HG02763 (cell line): ENCODE measurements around the gene PSD4.
A peak's percentile ranks its signal among the peaks of the same experiment; 100 is the strongest.

Experiments
- ATAC-seq: cut with Tn5 transposase; IDR thresholded peaks from one replicate; pipeline ENCODE4 v1.9.1; 2021; ENCODE audit warnings: mild to moderate bottlenecking, moderate library complexity; ENCODE audit not compliant: unreplicated experiment

Gene PSD4

DNA sequence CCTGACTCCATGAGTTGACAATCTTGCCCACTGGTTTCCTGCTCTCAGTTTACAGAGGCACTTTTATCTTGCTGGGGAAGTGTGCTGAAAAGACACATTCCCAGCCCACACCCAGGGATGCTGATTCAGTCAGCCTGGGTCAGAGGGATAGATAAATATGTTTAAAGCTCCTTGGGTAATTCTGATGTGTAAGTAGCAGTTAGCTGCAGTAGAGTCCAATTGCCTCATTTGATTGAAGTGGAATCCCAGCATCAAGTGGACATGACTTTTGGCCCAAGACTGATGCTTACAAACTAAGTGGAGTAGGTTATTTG, 29.4 kb downstream of the PSD4 start:
- no peak for ATAC-seq

DNA sequence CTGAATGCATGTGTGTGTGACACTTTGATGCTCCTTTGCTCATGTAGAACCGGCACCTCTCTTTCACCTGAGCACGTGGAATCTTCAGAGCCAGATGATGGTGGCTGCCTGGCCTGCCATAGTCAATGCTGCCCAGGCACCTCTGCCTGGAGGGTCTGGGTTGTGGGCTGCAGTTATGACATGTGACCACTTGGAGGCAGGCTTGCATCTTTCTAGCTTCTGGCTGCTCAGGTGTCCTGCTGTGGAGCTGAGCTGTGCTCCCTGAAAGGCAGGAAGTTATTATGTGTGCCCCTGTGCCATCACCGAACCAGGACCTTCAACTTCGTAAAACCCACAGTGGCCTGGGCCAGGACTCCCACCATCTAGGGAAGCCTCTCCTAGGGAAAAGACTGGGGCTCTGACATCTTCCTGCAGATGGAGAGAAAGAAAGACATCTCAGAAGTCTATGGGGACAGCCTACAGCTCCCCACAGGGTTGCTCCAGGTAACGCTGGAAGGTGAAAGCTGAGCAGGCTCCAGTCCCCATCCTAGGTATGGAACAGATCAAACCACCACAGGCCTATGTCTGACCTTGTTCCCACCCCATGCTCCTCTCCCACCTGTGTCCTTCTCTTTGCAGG, 30.2 kb downstream of the PSD4 start:
- ATAC-seq: peak; percentile 76

- ATAC-seq: no peak
Observed at GRCh38 chr2:113206251-113206650, 32.5 kb downstream of the PSD4 start.

DNA sequence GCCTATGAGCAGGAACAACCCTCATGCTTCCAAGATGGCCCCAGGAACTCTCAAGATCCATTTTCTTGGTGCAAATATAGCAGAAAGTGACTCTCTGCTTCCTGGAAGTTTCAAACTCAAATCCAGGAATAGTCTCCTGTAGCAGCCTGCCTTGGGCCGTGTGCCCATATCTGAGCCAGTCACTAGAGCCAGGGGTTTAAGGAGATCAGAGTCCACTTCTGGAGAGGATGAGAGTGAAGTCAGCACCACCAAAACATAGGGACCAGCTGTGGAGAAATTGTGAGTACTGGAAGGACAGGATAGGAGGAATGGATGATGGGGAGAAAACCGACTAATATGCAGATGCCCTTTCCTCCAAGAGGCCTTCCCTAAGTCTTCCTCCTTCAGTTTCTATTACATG, 33.2 kb downstream of the PSD4 start:
- no peak for ATAC-seq

DNA sequence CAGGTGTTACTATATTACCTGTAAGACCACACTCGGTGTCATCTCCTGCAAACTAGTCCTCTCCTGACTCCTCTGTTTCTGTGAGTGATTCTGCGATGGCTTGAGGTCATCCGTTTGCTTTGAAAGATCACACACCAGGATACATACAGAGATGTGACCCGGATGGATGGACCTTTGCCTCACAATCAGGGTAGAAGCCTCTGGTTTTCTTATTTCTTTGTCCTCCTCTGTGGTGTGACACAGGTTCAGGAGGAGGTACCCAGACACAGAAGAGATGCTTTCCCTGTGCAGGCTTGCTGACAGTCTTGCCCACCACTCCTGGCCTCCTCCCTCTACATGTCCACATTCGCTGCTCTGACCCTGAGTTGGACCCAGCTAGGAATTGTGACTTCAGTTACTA, 34.6 kb downstream of the PSD4 start:
- ATAC-seq: no peak

DNA sequence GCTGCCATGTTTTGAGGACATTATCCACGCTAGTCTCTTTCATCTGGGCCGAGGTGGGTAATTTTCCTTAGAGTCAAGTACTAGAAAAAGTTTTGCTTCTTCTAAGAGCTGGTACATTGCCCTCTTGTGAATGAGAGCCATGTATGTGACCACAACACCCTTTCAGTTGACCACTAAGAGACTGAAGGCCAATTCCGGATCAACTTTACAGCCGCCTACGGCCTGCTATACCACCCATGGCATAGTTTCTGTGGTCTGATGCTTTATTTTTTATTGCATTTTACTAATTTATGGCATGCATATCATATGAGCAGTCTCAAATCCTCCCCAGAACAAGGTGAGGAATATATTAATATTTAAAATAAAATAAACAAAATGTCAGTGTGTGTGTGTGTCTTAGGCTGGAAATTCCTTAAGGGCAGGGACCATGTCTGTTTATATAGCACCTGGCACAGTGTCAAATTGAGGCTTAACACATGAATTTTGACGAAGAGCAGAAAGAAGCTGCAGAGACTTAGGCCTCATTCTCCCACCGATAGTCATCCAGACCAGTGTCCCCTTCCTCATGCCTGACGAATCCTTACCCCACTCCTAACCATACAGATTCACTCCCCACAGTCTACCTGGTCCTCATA, 35.4 kb downstream of the PSD4 start:
- no peak for ATAC-seq

DNA sequence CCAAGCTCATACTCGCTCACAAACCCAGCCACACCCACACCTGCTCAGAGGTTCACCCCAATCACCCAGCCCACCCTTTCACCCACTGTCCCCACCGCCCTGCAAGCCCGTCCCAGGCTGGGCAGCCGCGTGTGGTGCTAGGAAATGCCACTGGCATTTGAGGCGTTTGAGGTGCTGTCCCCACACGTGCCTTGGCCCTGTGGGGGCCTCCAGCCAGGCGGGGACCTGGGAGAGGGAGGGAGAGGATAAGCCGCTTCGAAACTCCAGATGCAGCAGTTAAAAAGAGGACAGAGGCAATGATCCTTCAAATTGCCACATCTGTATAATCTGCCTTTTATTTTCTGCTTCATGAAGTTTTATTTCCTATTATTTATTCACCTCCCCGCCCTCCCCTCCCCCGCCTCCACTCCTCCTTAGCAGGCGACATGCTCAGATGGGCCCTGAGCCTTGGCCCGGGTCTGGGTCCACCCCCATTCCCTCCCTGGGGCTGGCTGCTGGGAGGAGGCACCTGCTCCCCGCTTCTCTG, 35.9 kb downstream of the PSD4 start:
- ATAC-seq: no peak

DNA sequence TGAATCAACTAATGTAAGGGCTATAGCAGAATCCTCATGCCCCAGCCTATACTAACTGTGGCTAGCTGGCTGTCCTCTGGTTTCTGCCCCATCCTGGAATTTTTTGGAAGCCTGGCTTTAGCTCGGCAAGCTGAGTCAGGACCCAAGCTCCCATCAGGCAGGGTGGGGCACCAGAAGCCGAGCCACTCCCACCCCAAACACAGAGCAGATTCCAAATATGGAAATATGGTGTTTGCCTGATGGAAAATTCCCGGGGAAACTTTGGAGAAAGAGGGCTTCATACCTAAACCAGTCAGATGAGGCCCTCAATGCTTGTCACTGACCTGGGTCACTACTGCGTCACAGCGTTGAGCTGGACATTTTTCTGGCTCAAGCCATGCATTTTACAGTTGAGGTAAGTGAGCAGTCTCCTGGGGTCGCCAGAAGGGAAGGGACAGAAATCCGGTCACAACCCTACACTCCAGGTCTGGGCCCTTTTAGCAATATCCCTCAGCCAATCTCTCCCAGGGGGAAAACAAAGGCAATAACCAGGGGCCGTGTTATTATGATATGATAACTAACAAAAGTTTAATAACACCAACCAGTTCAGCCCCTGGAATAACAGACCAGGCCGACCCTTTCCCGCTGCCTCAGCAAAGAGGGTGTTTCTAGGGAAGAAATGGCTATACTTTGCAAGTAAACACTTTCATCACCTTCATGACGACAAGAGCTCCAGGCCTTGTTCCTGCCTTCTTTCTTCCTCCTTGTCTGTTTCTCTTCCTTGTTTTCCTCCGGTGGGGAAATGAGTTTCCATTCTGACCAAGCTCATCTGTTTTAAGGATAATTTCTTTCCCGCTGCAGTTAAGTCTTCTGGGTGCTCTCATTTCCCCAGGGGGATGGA, 37.7 kb downstream of the PSD4 start:
- no peak for ATAC-seq

DNA sequence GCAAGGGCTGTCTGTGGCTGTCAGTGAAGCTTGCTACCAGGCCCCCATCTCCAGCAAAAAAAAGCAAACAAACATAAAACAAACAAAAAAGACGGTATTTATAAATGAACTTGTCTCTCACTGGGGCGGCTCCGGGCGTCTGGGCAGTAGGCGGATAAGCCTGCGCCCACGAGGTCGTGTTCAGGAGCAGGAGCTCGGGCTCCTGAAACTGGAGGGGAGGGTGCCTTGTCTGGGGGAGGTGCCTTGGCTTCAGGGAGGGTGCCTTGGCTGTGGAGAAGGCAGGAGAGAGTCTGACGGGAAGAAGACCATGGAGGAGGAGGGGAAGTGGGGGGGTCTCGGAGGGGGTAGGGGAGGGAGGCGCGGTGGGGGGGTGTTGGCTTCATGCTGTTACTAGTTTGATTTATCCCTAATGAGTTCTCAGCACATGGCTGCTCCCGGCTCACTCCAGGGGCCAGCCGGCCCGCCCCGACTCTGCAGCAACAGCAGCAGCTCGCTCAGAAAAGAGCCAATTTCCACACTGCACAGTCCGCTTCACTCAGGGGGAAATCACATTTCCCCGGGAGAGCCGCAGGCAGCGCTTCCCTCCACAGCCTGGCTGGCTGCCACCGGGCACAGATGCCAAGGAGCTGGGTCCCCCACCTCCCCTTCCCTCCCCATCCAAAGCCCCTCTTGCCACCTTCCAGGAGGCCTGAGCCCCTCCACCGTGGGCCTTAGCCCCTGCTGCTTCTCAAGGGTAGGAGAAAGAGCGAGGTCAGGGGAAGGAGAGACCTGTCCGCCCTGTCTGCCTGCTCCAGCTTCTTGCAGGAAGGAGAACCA, 38.7 kb downstream of the PSD4 start:
- ATAC-seq: no peak

GRCh38 chr2:113213061-113213930, 39.5 kb downstream of the PSD4 start:
- no peak for ATAC-seq

- ATAC-seq: no peak
Observed at GRCh38 chr2:113214141-113214540, 40.4 kb downstream of the PSD4 start.

DNA sequence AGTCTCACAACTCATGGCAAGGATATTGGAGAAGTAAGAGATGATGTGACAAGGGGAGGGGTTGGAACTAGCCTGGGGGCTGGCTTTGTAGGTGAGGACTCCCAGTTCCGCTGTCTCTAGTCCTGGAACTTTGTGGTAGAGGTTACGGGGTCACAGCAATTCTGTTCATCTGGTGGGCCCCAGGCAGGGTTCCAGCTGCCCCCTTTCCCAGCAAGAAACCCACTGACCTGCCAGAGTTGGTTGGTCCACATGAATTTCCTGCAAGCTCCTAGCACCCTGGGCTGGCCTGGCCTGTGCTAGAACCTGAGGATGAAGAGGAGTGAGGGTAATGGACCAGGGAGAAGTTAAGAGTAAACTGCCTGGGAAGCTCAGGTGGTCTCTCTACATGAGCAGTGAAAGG, 41.3 kb downstream of the PSD4 start:
- ATAC-seq: no peak

GRCh38 chr2:113216321-113216720, 42.5 kb downstream of the PSD4 start:
- ATAC-seq: no peak

DNA sequence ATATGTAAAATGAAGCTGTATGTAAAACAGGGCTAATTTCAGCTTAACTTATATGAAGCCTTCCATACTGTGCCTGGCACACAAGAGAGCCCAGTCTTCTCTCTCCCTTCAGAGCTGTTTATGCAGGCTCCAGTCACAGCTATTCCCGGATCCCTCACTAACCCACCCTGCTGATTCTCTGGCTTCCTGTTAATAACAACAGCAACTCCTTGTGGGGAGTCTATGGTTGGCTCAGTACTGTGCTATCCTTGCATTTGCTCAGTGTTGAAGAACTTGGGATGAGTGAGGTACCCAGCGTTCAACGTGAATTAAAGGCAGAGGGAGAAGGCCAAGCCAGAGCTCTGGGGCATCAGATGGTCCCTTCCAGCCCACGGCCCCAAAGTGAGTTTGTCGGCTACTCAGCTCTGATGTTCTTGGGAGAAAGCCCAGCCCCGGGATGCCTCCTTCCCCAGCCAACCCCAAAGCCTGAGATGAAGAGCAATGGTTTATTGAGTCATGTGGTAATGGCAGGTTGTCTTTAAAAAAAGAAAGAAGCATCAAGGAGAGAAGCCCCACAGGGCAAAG, 43.2 kb downstream of the PSD4 start:
- no peak for ATAC-seq

DNA sequence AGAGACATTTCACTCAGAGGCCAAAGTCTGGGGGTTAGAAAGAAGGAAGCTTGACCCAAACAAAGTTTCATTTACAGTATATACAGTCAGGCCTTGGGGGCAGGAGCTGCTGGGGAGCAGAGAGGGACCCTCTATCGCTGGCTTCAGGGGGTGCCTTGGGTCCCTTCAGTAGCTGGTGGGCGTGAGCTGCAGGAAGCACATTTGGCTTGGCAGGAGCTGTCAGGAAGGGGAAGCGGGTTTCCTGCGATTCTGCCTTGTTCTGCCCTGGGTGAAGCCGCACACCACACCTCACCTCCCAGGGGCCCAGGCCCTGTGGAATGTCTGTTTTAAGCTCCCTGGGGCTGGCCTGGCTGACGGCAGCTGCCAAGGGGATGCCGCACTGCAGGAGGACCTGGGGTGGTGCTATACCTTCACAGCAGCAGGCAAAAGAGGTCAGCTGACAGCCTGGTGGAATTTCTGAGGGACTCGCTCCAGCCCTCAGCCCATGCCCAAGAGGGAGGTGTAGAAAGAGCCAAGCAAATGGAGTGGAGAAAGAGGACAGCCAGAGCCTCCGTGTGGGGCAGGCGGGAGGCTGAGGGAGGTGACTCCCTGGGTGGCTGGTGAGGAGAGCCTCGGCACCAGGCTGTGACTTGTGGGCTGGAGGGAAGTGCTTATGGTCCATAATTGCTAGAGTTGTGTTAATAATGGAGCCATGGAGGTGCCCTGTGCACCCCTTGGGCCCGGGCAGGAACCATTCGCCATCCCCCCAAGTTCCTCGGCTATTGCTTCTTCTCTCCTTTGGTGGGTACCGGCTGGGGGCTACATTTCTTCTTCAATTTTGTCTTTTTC, 43.9 kb downstream of the PSD4 start:
- no peak for ATAC-seq

DNA sequence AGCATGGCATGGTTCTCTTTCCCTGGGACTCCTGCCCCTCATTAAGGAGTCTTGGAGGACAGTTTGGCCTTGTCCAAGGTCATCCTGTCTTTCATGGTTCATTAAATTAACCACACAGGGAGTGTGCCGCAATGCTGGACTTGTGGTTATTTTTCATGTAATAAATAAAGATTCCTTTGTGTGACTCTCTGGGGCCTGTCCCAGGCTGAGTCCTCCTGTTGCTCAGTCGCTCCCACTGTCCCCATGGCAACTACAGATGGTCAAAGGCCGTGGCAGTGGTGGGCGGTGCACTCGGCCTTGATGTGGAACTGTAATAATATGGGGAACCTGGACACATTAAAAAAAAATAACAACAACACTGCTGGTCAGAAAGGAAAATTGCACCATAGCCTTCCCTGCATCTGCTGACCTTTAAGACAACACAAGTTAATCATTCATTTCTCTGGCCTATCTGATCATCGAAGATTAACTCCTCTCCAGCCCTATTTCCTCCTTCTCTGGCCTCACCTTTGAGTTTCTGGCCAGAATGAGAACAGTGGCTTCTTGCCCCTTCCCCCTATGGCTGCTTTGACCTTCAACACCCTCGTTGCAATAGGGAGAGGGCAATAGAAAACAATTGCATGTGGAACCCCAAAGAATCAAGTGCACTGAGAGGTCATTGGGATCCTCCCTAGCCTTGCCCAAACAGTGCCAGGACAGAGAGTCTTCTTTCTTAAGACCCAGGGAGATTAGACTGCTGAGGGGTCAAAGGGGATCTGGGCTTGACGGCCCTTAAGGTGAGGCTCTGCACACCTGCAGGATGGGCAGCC, 44.7 kb downstream of the PSD4 start:
- ATAC-seq: no peak

GRCh38 chr2:113219092-113219441, 45.3 kb downstream of the PSD4 start:
- ATAC-seq: no peak

DNA sequence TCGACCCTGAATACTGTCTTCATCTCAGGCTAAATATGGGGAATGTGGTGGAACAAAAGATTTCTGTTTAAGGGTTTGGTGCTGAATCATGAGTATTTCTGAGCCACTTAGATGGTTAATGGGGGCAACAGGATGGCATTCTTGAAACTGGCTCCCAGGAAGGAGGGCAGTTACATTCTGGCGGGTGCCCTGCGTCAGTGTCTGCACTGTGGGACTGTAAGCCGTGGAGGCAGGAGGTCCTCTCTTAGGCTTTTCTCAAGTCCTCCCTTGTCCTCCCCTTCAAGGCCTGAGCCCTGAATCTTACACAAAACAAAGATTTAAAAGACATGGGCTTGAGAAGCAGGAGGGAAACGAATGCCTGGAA, 45.7 kb downstream of the PSD4 start:
- no peak for ATAC-seq
